ENCODE measurements around the gene CPSF3. TPM values are rescaled to one million over a fixed set of nuclear protein-coding genes. Genes with fewer than 3 reads are reported as not detected.

The CPSF3 gene
- polyA plus RNA-seq (2013) = 39.8 and 40.8 TPM in 2 replicates

- WGBS (ENCODE audit: extremely low coverage, insufficient coverage, insufficient read length) = no CpG with 5 or more reads among the region's 91 CpGs
- Histone ChIP-seq H2AK5ac (ENCODE audit: low read length) (peak within 1 kb of the TSS; percentile 80), H3K9me3 (ENCODE audit: insufficient read depth, low read depth, low read length) (no peaks in the 10 kb centered on the region)
These were observed at the start of gene CPSF3, which contains the start of gene ITGB1BP1 for GRCh38 chr2:9423100-9423921. Gene CPSF3 (plus strand): TSS chr2:9423654. CDS start chr2:9423774, 120 bp downstream. Gene ITGB1BP1 (minus strand): TSS chr2:9423528. CDS start chr2:9418697, 4,831 bp downstream.

GRCh38 chr2:9374071-9374730, 49.3 kb upstream of the CPSF3 start:
- Histone ChIP-seq H3K27ac (ENCODE audit: low read depth, low read length) (no peak overlapping the region), H3K36me3 (ENCODE audit: control insufficient read depth in 1 of 2, insufficient read depth in 2 of 2, low read length in 2 of 2) (peaks cover 46 to 58% of the 10 kb centered on the region in 2 experiments), H3K9me3 (ENCODE audit: insufficient read depth, low read depth, low read length) (peaks cover 7% of the 10 kb centered on the region), H3K79me2 (ENCODE audit: control insufficient read depth, insufficient read depth, low read length, poor library complexity) (no peaks in the 10 kb centered on the region), H3K4me1 (ENCODE audit: control insufficient read depth in 1 of 2, insufficient read depth in 2 of 2, low read length in 2 of 2) (peaks cover 0 to 12% of the 10 kb centered on the region in 2 experiments), H4K8ac (ENCODE audit: low read depth, low read length) (no peak overlapping the region), H3K79me1 (ENCODE audit: low read length) (no peaks in the 10 kb centered on the region), H3K9ac (ENCODE audit: low read length) (no peak overlapping the region), H2BK12ac (ENCODE audit: low read length) (no peak overlapping the region), H3K14ac (ENCODE audit: low read length) (no peak overlapping the region), H2BK120ac (ENCODE audit: insufficient read depth, low read length, poor library complexity) (no peak overlapping the region), H2AK5ac (ENCODE audit: low read length) (no peak overlapping the region), H4K12ac (ENCODE audit: low read depth, low read length) (no peak overlapping the region), H3K27me3 (ENCODE audit: insufficient read depth, low read length) (no peaks in the 10 kb centered on the region), H3K4ac (ENCODE audit: low read depth, low read length) (no peak overlapping the region), H2AFZ (ENCODE audit: insufficient read depth, low read length, poor library complexity) (no peak overlapping the region), H2BK5ac (ENCODE audit: low read depth, low read length, poor library complexity) (no peak overlapping the region), H3K4me2 (ENCODE audit: low read length) (no peak overlapping the region), H3K4me3 (ENCODE audit: low read depth, low read length) (no peak overlapping the region), H3K23ac (ENCODE audit: low read length) (no peak overlapping the region), H3K18ac (ENCODE audit: low read length) (no peak overlapping the region), H4K91ac (ENCODE audit: low read depth, low read length) (no peak overlapping the region)
- no CpG with 5 or more reads among the region's 18 CpGs for WGBS (ENCODE audit: extremely low coverage, insufficient coverage, insufficient read length)
- no peak for DNase-seq

More at GRCh38 chr2:9423100-9423921, at the start of gene CPSF3, which contains the start of gene ITGB1BP1:
- DNase-seq = peak; percentile 97 to 99
- Histone ChIP-seq H3K4me2 (ENCODE audit: low read length) (peak within 1 kb of the TSS; percentile 95), H3K27me3 (ENCODE audit: insufficient read depth, low read length) (no peaks in the 10 kb centered on the region), H4K91ac (ENCODE audit: low read depth, low read length) (peak within 1 kb of the TSS; percentile 90), H3K14ac (ENCODE audit: low read length) (peak within 1 kb of the TSS; percentile 94), H3K4me1 (ENCODE audit: control insufficient read depth in 1 of 2, insufficient read depth in 2 of 2, low read length in 2 of 2) (peaks cover 11 to 13% of the 10 kb centered on the region in 2 experiments), H2BK5ac (ENCODE audit: low read depth, low read length, poor library complexity) (peak within 1 kb of the TSS; percentile 87), H3K79me2 (ENCODE audit: control insufficient read depth, insufficient read depth, low read length, poor library complexity) (peaks cover 17% of the 10 kb centered on the region), H3K4ac (ENCODE audit: low read depth, low read length) (peak within 1 kb of the TSS; percentile 37), H2BK12ac (ENCODE audit: low read length) (peak within 1 kb of the TSS; percentile 41), H4K8ac (ENCODE audit: low read depth, low read length) (peak within 1 kb of the TSS; percentile 98), H3K79me1 (ENCODE audit: low read length) (peaks cover 12% of the 10 kb centered on the region), H3K18ac (ENCODE audit: low read length) (peak within 1 kb of the TSS; percentile 82), H3K36me3 (ENCODE audit: control insufficient read depth in 1 of 2, insufficient read depth in 2 of 2, low read length in 2 of 2) (no peaks in the 10 kb centered on the region), H3K23ac (ENCODE audit: low read length) (peak within 1 kb of the TSS; percentile 34), H3K4me3 (ENCODE audit: low read depth, low read length) (peak within 1 kb of the TSS; percentile 96), H4K12ac (ENCODE audit: low read depth, low read length) (peak within 1 kb of the TSS; percentile 93), H2BK120ac (ENCODE audit: insufficient read depth, low read length, poor library complexity) (peak within 1 kb of the TSS; percentile 71), H2AFZ (ENCODE audit: insufficient read depth, low read length, poor library complexity) (peak within 1 kb of the TSS; percentile 98), H3K27ac (ENCODE audit: low read depth, low read length) (peak within 1 kb of the TSS; percentile 71), H3K9ac (ENCODE audit: low read length) (peak within 1 kb of the TSS; percentile 92)

DNA sequence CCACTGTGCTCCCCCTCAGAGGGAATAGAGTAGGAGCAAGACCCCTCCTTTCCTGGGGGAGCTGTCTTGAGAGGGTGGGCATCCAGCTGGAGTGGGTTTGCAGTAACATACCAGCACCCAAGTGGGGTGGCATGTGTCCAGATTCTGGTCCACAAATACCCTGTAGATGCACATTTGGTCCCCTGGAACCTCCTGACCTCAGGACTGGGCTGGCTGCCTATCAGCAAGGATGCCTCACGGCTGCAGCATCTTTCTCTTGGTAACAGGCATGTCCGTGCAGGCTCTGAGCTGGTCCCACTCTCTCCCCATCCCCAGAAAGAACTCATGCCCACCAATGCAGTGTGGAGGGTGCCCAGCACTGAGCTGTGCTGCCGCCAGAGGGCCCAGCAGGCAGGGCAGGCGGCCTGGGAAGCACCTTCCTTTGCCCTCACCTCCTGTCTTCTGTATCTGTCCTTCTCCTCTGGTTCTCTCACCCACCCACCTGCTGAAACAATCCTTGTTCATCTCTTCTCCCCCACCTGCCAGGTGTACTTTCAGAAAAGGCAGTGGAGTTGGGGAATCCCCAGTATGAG, 47.5 kb upstream of the CPSF3 start:
- Histone ChIP-seq H3K4me2 (ENCODE audit: low read length) (no peak overlapping the region), H2AFZ (ENCODE audit: insufficient read depth, low read length, poor library complexity) (peak overlapping the region; percentile 5), H2BK12ac (ENCODE audit: low read length) (no peak overlapping the region), H3K18ac (ENCODE audit: low read length) (no peak overlapping the region), H4K8ac (ENCODE audit: low read depth, low read length) (no peak overlapping the region), H3K9ac (ENCODE audit: low read length) (no peak overlapping the region), H3K4me3 (ENCODE audit: low read depth, low read length) (peak overlapping the region; percentile 42), H2BK120ac (ENCODE audit: insufficient read depth, low read length, poor library complexity) (no peak overlapping the region), H2AK5ac (ENCODE audit: low read length) (no peak overlapping the region), H3K79me2 (ENCODE audit: control insufficient read depth, insufficient read depth, low read length, poor library complexity) (no peaks in the 10 kb centered on the region), H2BK5ac (ENCODE audit: low read depth, low read length, poor library complexity) (no peak overlapping the region), H3K4ac (ENCODE audit: low read depth, low read length) (no peak overlapping the region), H3K27ac (ENCODE audit: low read depth, low read length) (no peak overlapping the region), H4K91ac (ENCODE audit: low read depth, low read length) (no peak overlapping the region), H3K9me3 (ENCODE audit: insufficient read depth, low read depth, low read length) (peaks cover 7% of the 10 kb centered on the region), H3K27me3 (ENCODE audit: insufficient read depth, low read length) (no peaks in the 10 kb centered on the region), H4K12ac (ENCODE audit: low read depth, low read length) (no peak overlapping the region), H3K14ac (ENCODE audit: low read length) (no peak overlapping the region), H3K23ac (ENCODE audit: low read length) (no peak overlapping the region), H3K4me1 (ENCODE audit: control insufficient read depth in 1 of 2, insufficient read depth in 2 of 2, low read length in 2 of 2) (peaks cover 4 to 16% of the 10 kb centered on the region in 2 experiments), H3K36me3 (ENCODE audit: control insufficient read depth in 1 of 2, insufficient read depth in 2 of 2, low read length in 2 of 2) (peaks cover 46 to 59% of the 10 kb centered on the region in 2 experiments), H3K79me1 (ENCODE audit: low read length) (peaks cover 2% of the 10 kb centered on the region)
- WGBS (ENCODE audit: extremely low coverage, insufficient coverage, insufficient read length) = no CpG with 5 or more reads among the region's 4 CpGs
- DNase-seq = no peak

DNA sequence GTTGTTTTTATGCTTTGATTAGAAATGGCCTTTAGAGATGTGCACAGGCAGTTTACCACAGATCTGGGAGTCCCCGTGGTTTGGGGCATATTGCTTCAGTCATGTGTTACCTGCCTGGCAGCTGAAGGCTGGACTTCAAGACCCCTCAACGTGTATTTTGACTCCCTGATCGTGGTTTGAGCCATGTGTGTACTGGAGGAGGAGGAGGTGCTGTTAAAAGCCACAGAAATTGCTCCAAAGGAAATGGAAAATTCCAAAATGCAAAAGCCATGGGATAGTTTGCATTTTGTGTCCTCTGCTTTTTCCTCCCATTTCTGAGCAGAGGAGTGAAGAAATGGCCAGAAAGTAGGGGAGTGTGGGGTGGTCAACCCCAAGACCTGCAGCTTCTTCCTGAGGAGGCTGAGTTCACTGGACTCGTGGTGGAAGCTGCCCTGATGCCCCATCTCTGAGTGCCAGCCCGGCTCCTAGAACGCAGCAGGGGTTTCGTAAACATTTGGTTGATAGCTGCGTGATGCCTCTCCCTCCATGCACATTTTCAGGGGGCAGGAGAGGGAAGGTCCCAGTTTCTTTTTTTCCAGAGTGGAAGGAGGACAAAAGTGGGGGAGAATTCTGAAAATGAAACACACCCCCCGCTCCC, 45.9 kb upstream of the CPSF3 start:
- Histone ChIP-seq H2AK5ac (ENCODE audit: low read length) (no peak overlapping the region), H3K27me3 (ENCODE audit: insufficient read depth, low read length) (no peaks in the 10 kb centered on the region), H3K18ac (ENCODE audit: low read length) (no peak overlapping the region), H3K4me2 (ENCODE audit: low read length) (no peak overlapping the region), H3K4ac (ENCODE audit: low read depth, low read length) (no peak overlapping the region), H3K9ac (ENCODE audit: low read length) (no peak overlapping the region), H3K4me3 (ENCODE audit: low read depth, low read length) (no peak overlapping the region), H3K79me2 (ENCODE audit: control insufficient read depth, insufficient read depth, low read length, poor library complexity) (no peaks in the 10 kb centered on the region), H3K23ac (ENCODE audit: low read length) (no peak overlapping the region), H2BK120ac (ENCODE audit: insufficient read depth, low read length, poor library complexity) (no peak overlapping the region), H2AFZ (ENCODE audit: insufficient read depth, low read length, poor library complexity) (no peak overlapping the region), H4K8ac (ENCODE audit: low read depth, low read length) (no peak overlapping the region), H3K79me1 (ENCODE audit: low read length) (peaks cover 7% of the 10 kb centered on the region), H4K91ac (ENCODE audit: low read depth, low read length) (no peak overlapping the region), H3K9me3 (ENCODE audit: insufficient read depth, low read depth, low read length) (peaks cover 7% of the 10 kb centered on the region), H3K14ac (ENCODE audit: low read length) (no peak overlapping the region), H3K27ac (ENCODE audit: low read depth, low read length) (no peak overlapping the region), H3K36me3 (ENCODE audit: control insufficient read depth in 1 of 2, insufficient read depth in 2 of 2, low read length in 2 of 2) (peaks cover 44 to 59% of the 10 kb centered on the region in 2 experiments), H2BK12ac (ENCODE audit: low read length) (no peak overlapping the region), H2BK5ac (ENCODE audit: low read depth, low read length, poor library complexity) (no peak overlapping the region), H4K12ac (ENCODE audit: low read depth, low read length) (no peak overlapping the region), H3K4me1 (ENCODE audit: control insufficient read depth in 1 of 2, insufficient read depth in 2 of 2, low read length in 2 of 2) (peaks cover 10 to 22% of the 10 kb centered on the region in 2 experiments)
- DNase-seq = no peak
- WGBS (ENCODE audit: extremely low coverage, insufficient coverage, insufficient read length) = no CpG with 5 or more reads among the region's 9 CpGs

All from trophoblast cell (in vitro differentiated cells and primary cell).